Lower leg skin (tissue), 3 donors: ENCODE data around the gene SPON2.

Experiments
- POLR2A ChIP-seq, 2 donors: fragments of 450-650 bp; IDR thresholded peaks; one replicate each; pipeline ENCODE4 v1.6.1; 2016 to 2017; ENCODE audit warnings: antibody characterized with exemption in 2 of 2, mild to moderate bottlenecking in 1 of 2, moderate library complexity in 1 of 2
- TF ChIP-seq, protein P1 (sequence below), 3 donors: fragments of 450-650 bp; IDR thresholded peaks; one replicate each; pipeline ENCODE4 v1.5.1; 2016; ENCODE audit warnings: antibody characterized with exemption in 3 of 3, mild to moderate bottlenecking in 3 of 3, moderate library complexity in 2 of 3

DNA sequence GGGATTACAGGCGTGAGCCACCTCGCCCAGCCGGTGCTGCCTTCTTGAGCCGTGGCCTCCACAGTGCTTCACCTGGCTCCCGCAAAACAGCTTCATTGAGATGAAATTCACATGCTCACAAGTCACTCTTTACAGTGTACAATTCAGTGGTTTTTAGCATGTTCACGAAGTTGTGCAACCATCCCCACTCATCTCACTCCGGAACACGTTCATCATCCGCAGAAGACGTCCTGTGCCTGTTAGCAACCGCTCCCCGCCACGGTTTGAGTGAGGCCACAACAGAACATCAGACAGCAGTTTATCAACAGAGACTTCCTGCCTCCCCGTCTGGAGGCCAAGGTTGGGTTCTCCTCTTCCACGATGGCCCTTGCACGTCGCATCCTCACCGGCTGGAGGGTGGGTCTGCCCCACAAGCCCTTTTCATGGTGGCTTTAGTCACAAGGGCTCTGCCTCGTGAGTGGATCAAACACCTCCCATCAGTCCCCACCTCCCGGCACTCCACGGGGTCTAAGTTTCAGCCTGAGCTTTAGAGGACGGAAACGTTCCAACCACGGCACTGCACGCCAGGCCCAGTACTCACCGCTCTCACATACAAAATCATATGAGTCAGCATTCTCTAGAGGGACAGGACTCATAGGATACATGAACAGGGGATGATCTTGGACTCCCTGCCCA lies 29.6 kb upstream of the SPON2 start:
- no peak for TF ChIP-seq POLR2A (IDR thresholded peaks at IDR 0.05)
- TF ChIP-seq, protein P1, sequence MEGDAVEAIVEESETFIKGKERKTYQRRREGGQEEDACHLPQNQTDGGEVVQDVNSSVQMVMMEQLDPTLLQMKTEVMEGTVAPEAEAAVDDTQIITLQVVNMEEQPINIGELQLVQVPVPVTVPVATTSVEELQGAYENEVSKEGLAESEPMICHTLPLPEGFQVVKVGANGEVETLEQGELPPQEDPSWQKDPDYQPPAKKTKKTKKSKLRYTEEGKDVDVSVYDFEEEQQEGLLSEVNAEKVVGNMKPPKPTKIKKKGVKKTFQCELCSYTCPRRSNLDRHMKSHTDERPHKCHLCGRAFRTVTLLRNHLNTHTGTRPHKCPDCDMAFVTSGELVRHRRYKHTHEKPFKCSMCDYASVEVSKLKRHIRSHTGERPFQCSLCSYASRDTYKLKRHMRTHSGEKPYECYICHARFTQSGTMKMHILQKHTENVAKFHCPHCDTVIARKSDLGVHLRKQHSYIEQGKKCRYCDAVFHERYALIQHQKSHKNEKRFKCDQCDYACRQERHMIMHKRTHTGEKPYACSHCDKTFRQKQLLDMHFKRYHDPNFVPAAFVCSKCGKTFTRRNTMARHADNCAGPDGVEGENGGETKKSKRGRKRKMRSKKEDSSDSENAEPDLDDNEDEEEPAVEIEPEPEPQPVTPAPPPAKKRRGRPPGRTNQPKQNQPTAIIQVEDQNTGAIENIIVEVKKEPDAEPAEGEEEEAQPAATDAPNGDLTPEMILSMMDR (IDR thresholded peaks at IDR 0.05): no peak
